ENCODE measurements around the gene LIMS1.
"Not testable (repeated sequence)": the region's sequence is repeated elsewhere in the genome, so short reads cannot be mapped to it uniquely, and the experiment has no call there.

The LIMS1 gene

GRCh38 chr2:108664979-108665378 is 130.7 kb downstream of the LIMS1 start:
- not testable (repeated sequence) for ATAC-seq, DNase-seq

- not testable (repeated sequence) for ATAC-seq, DNase-seq
Observed at GRCh38 chr2:108665975-108666374, 131.7 kb downstream of the LIMS1 start.

- DNase-seq, ATAC-seq: not testable (repeated sequence)
Observed at GRCh38 chr2:108667140-108667539, 132.9 kb downstream of the LIMS1 start.

- ATAC-seq, DNase-seq: not testable (repeated sequence)
Observed at GRCh38 chr2:108670282-108670681, 136.0 kb downstream of the LIMS1 start.

- ATAC-seq, DNase-seq: not testable (repeated sequence)
Observed at GRCh38 chr2:108672200-108672805, 138.0 kb downstream of the LIMS1 start.

- ATAC-seq, DNase-seq: not testable (repeated sequence)
Observed at GRCh38 chr2:108676522-108676921, 142.3 kb downstream of the LIMS1 start.

GRCh38 chr2:108677239-108677744 is 143.0 kb downstream of the LIMS1 start:
- not testable (repeated sequence) for DNase-seq, ATAC-seq

- DNase-seq, ATAC-seq: not testable (repeated sequence)
Observed at GRCh38 chr2:108678198-108678651, 144.0 kb downstream of the LIMS1 start.

GRCh38 chr2:108680805-108681204 is 146.5 kb downstream of the LIMS1 start:
- not testable (repeated sequence) for DNase-seq, ATAC-seq

GRCh38 chr2:108688818-108689756 is 154.8 kb downstream of the LIMS1 start:
- ATAC-seq, DNase-seq: not testable (repeated sequence)

- peak; percentile 55 for ATAC-seq
- DNase-seq, result not testable (repeated sequence)
Observed at GRCh38 chr2:108690001-108690400, 155.7 kb downstream of the LIMS1 start.

GRCh38 chr2:108691447-108691846 is 157.2 kb downstream of the LIMS1 start:
- DNase-seq, result no peak
- no peak for ATAC-seq

GRCh38 chr2:108701208-108701607 is 166.9 kb downstream of the LIMS1 start:
- no peak for DNase-seq
- ATAC-seq, result no peak

GRCh38 chr2:108701806-108702205 is 167.5 kb downstream of the LIMS1 start:
- ATAC-seq, result no peak

GRCh38 chr2:108704871-108705270 is 170.6 kb downstream of the LIMS1 start:
- no peak for ATAC-seq
- no peak for DNase-seq

More at GRCh38 chr2:108701806-108702205, 167.5 kb downstream of the LIMS1 start:
- no peak for DNase-seq

- ATAC-seq, result no peak
- no peak for DNase-seq
Observed at GRCh38 chr2:108707300-108707699, 173.0 kb downstream of the LIMS1 start.

- not testable (repeated sequence) for ATAC-seq, DNase-seq
Observed at GRCh38 chr2:108716971-108717370, 182.7 kb downstream of the LIMS1 start.

- peak; percentile 99 for ATAC-seq
Observed at GRCh38 chr2:108719149-108720044, 185.1 kb downstream of the LIMS1 start, which contains the start of gene RANBP2. RANBP2 (plus strand) TSS chr2:108719482; CDS start chr2:108719607, 125 bp downstream.

GRCh38 chr2:108726048-108726447 is 191.8 kb downstream of the LIMS1 start:
- DNase-seq, ATAC-seq: not testable (repeated sequence)

More at GRCh38 chr2:108719149-108720044, 185.1 kb downstream of the LIMS1 start, which contains the start of gene RANBP2:
- peak; percentile 94 for DNase-seq

GRCh38 chr2:108734656-108735055 is 200.4 kb downstream of the LIMS1 start:
- ATAC-seq, DNase-seq: not testable (repeated sequence)
